Right atrium auricular region (tissue), 2 donors: ENCODE measurements around the gene NSFL1C. TPM values are rescaled to one million over a fixed set of nuclear protein-coding genes. Genes with fewer than 3 reads are reported as not detected.
A peak's percentile ranks its signal among the peaks of the same experiment; 100 is the strongest.

ENCODE experiments used
- DNase-seq: peaks from one replicate; pipeline ENCODE4 v3.0.0-alpha.2; 2019; ENCODE audit warnings: low spot score
- H3K27ac ChIP-seq, 2 donors: fragments of 200-600 bp; sonication (generic); 1 replicate in 1 of 2; 2 replicates in 1 of 2; pipeline ENCODE4 v1.5.1; 2016 to 2019
- H3K27me3 ChIP-seq, 2 donors: fragments of 200-600 bp; sonication (generic); one replicate each; pipeline versions ENCODE4 v1.5.1 to v1.6.0; 2017 to 2019
- H3K36me3 ChIP-seq: fragments of 200-600 bp; sonication (generic); one replicate; pipeline ENCODE4 v1.5.1; 2016
- H3K4me1 ChIP-seq, 2 donors: fragments of 200-600 bp; sonication (generic); one replicate each; pipeline versions ENCODE4 v1.5.1 to v1.6.0; 2017 to 2019
- H3K4me3 ChIP-seq, 2 donors: fragments of 200-600 bp; sonication (generic); 1 replicate in 1 of 2; 2 replicates in 1 of 2; pipeline ENCODE4 v1.5.1; 2017 to 2019; ENCODE audit warnings: mild to moderate bottlenecking in 1 of 2, moderate library complexity in 1 of 2
- H3K9me3 ChIP-seq, 2 donors: fragments of 200-600 bp; sonication (generic); one replicate each; pipeline ENCODE4 v1.5.1; 2019
- total RNA-seq, 2 donors: library from RNA; depleted of rRNA; stranded (reverse); fragments of >200 nt; gene quantifications; one replicate each; pipeline ENCODE4 v1.1.0, GENCODE V29; 2016
- TF ChIP-seq, protein P1 (sequence below), 2 donors: fragments of 200-600 bp; sonication (generic); IDR thresholded peaks; one replicate each; pipeline ENCODE4 v1.5.1; 2019; ENCODE audit warnings: antibody characterized with exemption in 2 of 2

NSFL1C gene
- total RNA-seq, 2 donors from 2014 or later, result 28.5 to 34.3 TPM

DNA sequence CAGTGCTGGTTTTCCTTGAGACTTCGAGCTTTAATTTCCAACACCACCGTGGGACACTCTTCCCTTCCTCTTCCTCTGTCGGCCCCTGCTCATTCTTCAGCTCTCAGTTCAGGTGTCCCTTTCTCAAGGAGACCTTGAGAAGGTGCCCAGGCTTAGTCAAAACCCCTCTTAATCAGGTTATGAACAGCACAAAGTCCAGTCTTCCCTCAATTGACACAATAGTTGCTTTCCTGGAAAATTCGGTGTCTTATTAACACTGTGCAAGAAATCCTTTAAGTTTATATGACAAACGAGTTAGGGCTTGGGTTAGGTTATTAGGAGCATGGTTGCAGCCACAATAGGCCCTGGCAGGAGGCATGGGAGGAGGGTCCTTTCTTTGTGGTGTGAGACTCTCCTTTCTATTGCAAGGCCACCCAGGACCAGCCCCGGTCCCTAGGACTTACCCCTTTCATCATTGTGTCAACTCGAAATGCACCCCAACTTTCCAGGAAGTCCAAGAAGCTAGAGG, 1.5 kb upstream of the NSFL1C start:
- peaks cover 0 to 37% of the 10 kb centered on the region in 2 donors for H3K4me1 ChIP-seq
- H3K27me3 ChIP-seq, result no peaks in the 10 kb centered on the region
- no peak overlapping the region for H3K4me3 ChIP-seq
- H3K27ac ChIP-seq, result no peak overlapping the region
- no peak for DNase-seq
- no peaks in the 10 kb centered on the region for H3K9me3 ChIP-seq
- H3K36me3 ChIP-seq, result peaks cover 5% of the 10 kb centered on the region
- TF ChIP-seq, protein P1, sequence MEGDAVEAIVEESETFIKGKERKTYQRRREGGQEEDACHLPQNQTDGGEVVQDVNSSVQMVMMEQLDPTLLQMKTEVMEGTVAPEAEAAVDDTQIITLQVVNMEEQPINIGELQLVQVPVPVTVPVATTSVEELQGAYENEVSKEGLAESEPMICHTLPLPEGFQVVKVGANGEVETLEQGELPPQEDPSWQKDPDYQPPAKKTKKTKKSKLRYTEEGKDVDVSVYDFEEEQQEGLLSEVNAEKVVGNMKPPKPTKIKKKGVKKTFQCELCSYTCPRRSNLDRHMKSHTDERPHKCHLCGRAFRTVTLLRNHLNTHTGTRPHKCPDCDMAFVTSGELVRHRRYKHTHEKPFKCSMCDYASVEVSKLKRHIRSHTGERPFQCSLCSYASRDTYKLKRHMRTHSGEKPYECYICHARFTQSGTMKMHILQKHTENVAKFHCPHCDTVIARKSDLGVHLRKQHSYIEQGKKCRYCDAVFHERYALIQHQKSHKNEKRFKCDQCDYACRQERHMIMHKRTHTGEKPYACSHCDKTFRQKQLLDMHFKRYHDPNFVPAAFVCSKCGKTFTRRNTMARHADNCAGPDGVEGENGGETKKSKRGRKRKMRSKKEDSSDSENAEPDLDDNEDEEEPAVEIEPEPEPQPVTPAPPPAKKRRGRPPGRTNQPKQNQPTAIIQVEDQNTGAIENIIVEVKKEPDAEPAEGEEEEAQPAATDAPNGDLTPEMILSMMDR (IDR thresholded peaks at IDR 0.05), result no peak

DNA sequence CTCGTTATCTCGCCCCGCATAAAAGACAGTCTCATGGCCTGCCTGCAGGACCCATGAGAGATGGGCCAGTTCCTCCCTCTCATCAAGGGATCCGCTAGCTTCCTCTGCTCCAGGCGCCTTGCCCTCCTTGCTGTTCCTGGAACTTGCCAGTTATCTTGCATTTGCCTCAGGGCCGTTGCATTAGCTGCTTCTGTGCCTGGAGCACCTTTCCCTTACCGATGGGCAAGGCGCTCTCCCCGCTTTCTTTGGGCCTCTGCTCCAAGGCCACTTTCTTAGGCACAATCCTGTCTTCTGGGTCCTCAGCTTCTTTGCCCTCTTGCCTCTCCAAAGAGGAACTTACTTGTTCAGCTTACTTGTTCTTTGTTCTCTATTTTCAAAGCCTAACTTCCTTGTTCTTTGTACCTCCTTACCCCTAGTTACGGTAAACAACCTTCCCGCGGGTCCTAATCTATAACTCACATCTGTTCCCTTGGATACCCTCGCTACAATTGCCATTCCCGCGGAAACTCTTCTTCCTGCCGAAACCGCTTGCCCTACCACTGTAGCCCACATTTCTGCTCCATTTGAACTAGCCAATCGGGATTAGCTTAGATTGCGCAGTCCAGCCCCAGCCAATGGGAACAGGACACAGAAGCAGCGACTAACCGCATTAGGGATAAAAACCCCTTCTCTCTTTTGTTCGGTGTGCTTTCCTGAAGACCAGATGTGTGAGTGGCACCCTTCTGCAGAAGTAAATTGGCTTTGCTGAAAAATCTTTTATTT, 887 bp upstream of the NSFL1C start:
- Histone ChIP-seq H3K9me3 (no peaks in the 10 kb centered on the region), H3K36me3 (peaks cover 5% of the 10 kb centered on the region), H3K27me3 (no peaks in the 10 kb centered on the region), H3K4me1 (peaks cover 0 to 37% of the 10 kb centered on the region in 2 donors), H3K27ac (peak overlapping the region; percentile 12 to 83), H3K4me3 (peak overlapping the region; percentile 76 to 91)
- DNase-seq, result peak; percentile 68
- TF ChIP-seq, protein P1 (IDR thresholded peaks at IDR 0.05), result no peak

DNA sequence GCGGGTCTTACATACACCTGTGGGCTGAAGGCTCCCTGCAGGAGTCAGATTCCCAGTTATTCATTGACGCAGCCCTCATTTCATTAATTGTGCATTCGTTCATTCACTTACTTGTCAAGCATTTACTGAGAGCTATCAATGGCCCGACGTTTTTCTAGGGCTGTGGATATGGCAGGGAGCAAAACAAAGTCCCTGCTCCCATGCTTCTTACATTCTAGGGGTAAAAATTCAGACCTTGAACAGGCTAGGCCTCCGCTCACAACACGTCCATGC, 369 bp upstream of the NSFL1C start:
- H3K27ac ChIP-seq, result peak overlapping the region; percentile 12 to 83
- TF ChIP-seq, protein P1 (IDR thresholded peaks at IDR 0.05), result peak in 1 of 2 donors; percentile 2
- H3K4me3 ChIP-seq, result peak overlapping the region; percentile 76 to 91
- H3K4me1 ChIP-seq, result peaks cover 0 to 37% of the 10 kb centered on the region in 2 donors
- no peak for DNase-seq
- peaks cover 5% of the 10 kb centered on the region for H3K36me3 ChIP-seq
- H3K9me3 ChIP-seq, result no peaks in the 10 kb centered on the region
- H3K27me3 ChIP-seq, result no peaks in the 10 kb centered on the region

DNA sequence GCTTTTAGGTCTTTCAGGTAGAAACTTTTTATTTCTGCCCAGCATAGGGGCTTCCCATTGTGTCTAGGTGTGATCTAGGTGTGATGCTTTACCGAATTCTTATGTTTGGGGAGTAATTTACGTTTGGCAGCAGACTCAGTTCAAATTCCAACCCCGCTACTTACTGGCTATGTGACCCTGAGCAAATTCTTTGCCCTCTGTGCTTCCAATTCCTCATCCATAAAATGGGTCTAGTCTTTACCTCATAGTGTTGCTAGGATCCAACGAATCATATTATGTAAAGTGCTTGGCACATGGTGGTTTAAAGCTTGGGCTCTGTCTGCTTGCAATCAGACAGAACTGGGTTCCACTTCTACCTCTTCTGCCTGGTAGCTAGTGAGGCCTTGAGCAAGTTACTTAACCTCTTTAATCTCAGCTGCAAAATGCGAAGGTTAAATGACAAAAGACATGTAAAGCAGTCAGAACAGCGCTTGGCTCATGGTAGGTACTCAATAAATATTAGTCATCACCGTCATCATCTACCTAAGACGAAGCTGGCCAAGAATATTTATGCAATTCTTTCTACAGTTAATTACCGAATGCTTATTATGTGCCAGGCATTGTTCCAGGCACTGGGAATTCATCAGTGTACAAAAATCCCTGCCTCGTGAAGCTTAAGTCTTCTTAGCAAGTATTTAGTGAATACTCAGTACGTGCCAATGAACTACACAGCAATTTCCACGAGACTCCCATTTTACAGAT, 1.0 kb downstream of the NSFL1C start:
- TF ChIP-seq, protein P1 (IDR thresholded peaks at IDR 0.05), result no peak
- DNase-seq, result no peak
- peak overlapping the region; percentile 76 to 91 for H3K4me3 ChIP-seq
- peaks cover 9% of the 10 kb centered on the region for H3K36me3 ChIP-seq
- H3K27me3 ChIP-seq, result no peaks in the 10 kb centered on the region
- peak overlapping the region; percentile 83 to 86 for H3K27ac ChIP-seq
- H3K9me3 ChIP-seq, result no peaks in the 10 kb centered on the region
- peaks cover 0 to 37% of the 10 kb centered on the region in 2 donors for H3K4me1 ChIP-seq

DNA sequence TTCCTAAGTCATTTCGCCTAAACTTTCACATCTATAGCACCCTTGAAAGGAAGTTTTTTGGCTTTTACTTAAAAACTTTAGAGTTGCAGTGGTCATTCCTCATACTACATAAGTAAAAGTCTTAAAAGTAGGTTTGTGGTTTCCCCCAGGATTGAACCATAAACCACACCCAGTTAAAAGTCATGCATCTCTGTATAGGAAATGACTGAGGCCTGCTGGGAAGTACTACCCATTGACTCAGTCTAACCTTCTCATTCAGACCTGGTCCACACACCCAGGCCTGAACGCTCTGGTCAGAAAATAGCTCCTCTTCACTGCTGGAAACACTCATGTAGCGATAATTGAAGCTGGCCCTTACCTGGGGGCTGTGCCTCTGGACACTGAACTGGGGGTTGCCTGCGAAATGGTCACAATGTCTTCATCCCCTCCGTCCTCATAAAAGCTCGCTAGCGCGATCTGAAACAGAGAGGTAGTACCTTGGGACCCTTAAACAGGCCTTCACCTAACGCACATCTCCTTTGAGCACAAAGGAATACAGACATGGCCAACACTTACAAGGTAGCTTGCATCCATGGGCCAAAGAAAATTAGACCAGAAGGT, 2.6 kb downstream of the NSFL1C start:
- Histone ChIP-seq H3K4me1 (peaks cover 0 to 27% of the 10 kb centered on the region in 2 donors), H3K4me3 (no peak overlapping the region), H3K27ac (no peak overlapping the region), H3K36me3 (peaks cover 25% of the 10 kb centered on the region), H3K27me3 (no peaks in the 10 kb centered on the region), H3K9me3 (no peaks in the 10 kb centered on the region)
- DNase-seq, result no peak
- TF ChIP-seq, protein P1 (IDR thresholded peaks at IDR 0.05), result no peak
